T-helper 2 cell treated with Interferon-gamma antibody and Interleukin-4, amounts not matched to agents 5 μg/mL and 100 μg/mL, for 36 hours (primary cell): Measurements from ENCODE around the gene TNS2.

Experiments
- DNase-seq: peaks from one replicate; pipeline ENCODE4 v3.0.0; 2021; ENCODE audit warnings: low spot score
- H3K27ac Mint-ChIP-seq: one replicate; pipeline ENCODE4 v1.8.0; 2021; ENCODE audit warnings: mild to moderate bottlenecking, mixed read lengths
- H3K27me3 Mint-ChIP-seq: one replicate; pipeline ENCODE4 v1.8.0; 2021; ENCODE audit warnings: low read depth, mixed read lengths
- H3K36me3 Mint-ChIP-seq: one replicate; pipeline ENCODE4 v1.8.0; 2021; ENCODE audit warnings: low read depth, mixed read lengths
- H3K4me1 Mint-ChIP-seq: one replicate; pipeline ENCODE4 v1.8.0; 2021; ENCODE audit warnings: low read depth, mixed read lengths
- H3K4me3 Mint-ChIP-seq: one replicate; pipeline ENCODE4 v1.8.0; 2022; ENCODE audit warnings: mild to moderate bottlenecking, moderate library complexity, mixed read lengths
- H3K9me3 Mint-ChIP-seq: one replicate; pipeline ENCODE4 v1.8.0; 2021; ENCODE audit warnings: mixed read lengths

Gene TNS2

GRCh38 chr12:53048780-53049401, 974 bp upstream of the TNS2 start:
- Mint-ChIP-seq H3K27me3 (peaks cover 3% of the 10 kb centered on the region), H3K27ac (no peak overlapping the region), H3K4me1 (peaks cover 20% of the 10 kb centered on the region), H3K36me3 (no peaks in the 10 kb centered on the region), H3K9me3 (no peaks in the 10 kb centered on the region), H3K4me3 (no peak overlapping the region)
- DNase-seq: no peak

DNA sequence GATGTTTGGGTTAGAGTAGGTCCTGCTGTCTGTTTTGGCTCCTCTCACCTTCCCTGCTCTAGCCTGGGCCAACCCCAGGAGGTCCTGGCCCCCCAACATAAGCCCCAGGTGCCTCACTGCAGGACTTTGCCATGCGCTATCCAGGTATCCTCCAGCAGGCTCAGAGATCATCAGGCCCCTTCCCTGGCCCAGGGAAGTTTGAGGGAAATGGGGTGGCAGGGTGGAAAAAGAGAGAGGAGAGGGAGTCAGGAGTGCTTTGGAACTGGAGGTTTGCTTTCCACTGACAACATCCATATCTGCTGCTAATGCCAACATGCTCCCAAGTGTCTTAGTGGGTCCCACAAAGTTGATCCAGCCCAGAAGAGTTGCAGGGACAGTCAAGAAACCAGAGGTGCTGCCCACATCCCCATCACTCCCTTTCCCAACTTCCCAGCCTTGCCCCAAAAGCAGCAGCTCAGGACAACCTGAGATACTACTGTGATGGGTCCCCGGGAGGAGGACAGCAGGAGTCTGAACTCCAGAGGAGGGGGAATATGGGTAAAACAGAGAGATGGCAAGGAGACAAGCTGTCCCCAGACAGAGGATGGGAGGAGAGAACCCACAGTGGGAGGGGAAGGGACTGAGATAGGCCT, 677 bp downstream of the TNS2 start:
- H3K27me3 Mint-ChIP-seq: peaks cover 3% of the 10 kb centered on the region
- H3K36me3 Mint-ChIP-seq: no peaks in the 10 kb centered on the region

DNA sequence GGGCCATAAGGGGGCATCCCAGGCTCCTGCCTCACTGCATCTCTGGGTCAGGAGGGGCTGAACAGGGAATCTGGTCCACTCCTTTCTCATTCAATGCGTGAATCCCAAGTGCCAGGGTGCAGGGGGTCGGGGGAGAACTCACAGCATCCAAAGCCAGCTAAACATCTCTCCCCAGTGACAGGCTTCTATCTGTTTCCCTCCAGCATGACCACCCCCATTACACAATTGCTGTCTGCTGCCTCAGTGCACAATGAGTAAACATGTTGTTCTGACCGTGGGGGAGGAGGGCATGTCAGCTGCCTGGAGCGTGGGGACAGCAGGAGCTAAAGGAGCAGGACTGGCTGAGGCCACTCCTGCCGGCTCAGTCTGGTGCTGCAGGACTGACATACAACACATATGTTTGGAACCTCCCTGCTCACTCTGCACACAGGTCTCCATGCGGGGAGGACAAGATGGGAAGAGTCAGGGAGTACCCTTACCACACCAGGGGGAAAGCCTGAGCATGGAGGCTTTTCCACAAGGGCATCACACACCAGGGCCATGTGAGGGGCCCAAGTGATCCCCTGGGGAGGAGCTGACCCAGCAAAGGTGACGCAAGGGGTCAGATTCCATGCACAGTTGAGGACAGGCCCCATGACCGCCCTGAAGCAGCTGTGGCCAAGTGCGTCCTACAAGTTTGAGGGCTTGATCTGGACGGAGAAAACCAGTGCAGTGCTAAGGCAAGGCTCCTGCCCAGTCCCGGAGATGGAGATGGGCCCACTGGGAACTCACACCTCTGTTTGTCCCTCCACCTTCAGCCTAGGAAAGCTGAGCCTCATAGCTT, 1.4 kb downstream of the TNS2 start:
- Mint-ChIP-seq H3K9me3 (no peaks in the 10 kb centered on the region), H3K27me3 (no peaks in the 10 kb centered on the region), H3K36me3 (no peaks in the 10 kb centered on the region), H3K27ac (no peak overlapping the region), H3K4me1 (peaks cover 18% of the 10 kb centered on the region), H3K4me3 (no peak overlapping the region)
- DNase-seq: no peak

More for the DNA sequence above, 677 bp downstream of the TNS2 start:
- Mint-ChIP-seq H3K9me3 (no peaks in the 10 kb centered on the region), H3K4me3 (no peak overlapping the region), H3K27ac (no peak overlapping the region), H3K4me1 (peaks cover 23% of the 10 kb centered on the region)
- no peak for DNase-seq

DNA sequence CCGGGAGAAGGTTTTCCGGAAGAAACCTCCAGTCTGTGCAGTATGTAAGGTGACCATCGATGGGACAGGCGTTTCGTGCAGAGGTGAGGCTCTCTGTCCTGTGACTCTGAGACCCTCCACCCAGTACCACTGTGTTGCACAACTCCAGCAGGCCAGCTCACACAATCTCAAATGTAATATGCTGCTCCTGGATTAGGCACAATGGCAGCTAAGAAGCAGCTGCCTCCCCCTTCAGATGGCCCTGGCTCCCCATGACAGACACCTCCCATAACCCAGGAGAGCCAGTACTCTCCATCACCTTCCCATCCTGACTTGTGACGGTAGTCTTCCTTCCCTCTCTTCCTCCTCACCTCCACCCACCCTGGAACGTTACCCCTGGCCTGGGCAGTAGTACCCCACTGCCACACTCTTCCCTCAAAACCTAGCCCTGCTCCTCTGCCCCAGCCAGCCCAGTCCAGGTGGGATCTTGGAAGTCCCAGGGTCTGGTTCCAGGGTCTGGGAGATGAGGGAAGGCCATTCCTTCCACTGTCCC, 2.1 kb downstream of the TNS2 start:
- no peak for DNase-seq
- H3K27ac Mint-ChIP-seq: no peak overlapping the region
- H3K36me3 Mint-ChIP-seq: no peaks in the 10 kb centered on the region
- no peaks in the 10 kb centered on the region for H3K9me3 Mint-ChIP-seq
- no peaks in the 10 kb centered on the region for H3K27me3 Mint-ChIP-seq
- H3K4me3 Mint-ChIP-seq: no peak overlapping the region
- peaks cover 14% of the 10 kb centered on the region for H3K4me1 Mint-ChIP-seq

DNA sequence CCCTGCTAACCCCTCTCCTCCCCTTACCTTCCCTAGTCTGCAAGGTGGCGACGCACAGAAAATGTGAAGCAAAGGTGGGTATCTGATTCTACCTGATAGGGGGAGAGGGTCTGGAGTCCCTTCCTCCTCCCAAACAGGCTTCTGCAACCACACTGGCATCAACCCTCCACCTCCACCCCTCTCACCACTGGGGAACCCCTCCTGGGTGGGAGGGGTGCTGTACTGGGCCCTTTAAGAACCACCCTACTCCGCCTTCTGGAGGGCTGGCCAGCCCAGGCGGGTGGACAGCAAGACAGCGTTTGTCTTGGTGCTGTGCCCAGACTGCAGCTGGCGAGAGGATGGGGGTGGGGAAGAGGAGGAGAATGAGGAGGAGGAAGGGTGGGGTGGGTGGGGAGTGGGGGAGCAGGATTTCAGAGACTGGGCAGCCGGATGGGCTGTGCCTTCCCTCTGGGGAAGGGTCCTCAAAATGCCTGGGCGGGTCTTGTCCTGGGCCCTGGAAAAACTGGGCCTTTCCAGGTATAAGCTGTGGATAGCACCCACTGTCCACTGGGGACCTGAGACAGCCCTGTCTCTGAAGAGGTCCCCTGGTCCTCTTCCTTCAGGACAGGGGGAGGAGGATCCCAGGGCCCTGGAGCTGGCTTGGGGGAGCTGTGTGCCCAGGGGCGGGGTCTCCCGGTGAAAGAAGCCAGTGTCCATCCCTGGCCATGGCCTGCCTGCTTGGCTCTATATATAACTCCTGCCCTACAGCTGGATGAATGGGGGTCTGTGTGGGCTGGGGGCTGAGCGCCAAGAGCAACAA, 2.8 kb downstream of the TNS2 start:
- Mint-ChIP-seq H3K27ac (no peak overlapping the region), H3K36me3 (no peaks in the 10 kb centered on the region), H3K9me3 (no peaks in the 10 kb centered on the region), H3K4me3 (no peak overlapping the region), H3K4me1 (peaks cover 14% of the 10 kb centered on the region), H3K27me3 (no peaks in the 10 kb centered on the region)
- DNase-seq: no peak

- no peaks in the 10 kb centered on the region for H3K9me3 Mint-ChIP-seq
These were observed 3.6 kb downstream of the TNS2 start for GRCh38 chr12:53053218-53054111.

DNA sequence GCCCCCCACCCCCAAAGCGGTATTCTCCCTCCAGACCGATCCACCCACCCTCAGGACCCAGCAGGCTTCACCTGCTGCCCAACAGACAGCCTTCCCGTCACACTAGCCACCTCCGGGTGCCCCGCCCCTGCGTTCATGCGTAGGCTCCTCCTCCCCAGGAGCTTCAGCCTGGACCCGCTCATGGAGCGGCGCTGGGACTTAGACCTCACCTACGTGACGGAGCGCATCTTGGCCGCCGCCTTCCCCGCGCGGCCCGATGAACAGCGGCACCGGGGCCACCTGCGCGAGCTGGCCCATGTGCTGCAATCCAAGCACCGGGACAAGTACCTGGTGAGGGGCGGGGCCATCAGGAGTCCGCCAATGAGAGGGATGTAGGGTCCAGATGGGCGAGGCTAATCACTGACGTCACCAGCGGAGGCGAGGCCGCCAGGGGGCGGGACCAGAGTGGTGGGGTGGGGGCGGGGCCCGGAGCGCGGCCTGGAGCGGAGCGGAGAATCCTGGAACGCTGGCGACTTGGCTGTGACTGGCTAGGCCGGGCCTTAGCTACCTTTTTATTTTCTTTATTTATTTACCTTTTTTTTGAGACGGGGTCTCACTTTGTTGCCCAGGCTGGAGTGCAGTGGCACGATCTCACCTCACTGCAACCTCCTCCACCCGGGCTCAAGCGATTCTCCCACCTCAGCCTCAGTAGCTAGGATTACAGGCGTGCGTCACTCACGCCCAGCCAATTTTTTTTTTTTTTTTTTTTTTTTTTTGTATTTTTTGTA, 4.4 kb downstream of the TNS2 start:
- DNase-seq: peak; percentile 87
- Mint-ChIP-seq H3K36me3 (no peaks in the 10 kb centered on the region), H3K9me3 (no peaks in the 10 kb centered on the region), H3K4me3 (peak overlapping the region; percentile 92), H3K27me3 (no peaks in the 10 kb centered on the region), H3K4me1 (peaks cover 11% of the 10 kb centered on the region), H3K27ac (peak overlapping the region; percentile 92)

More at GRCh38 chr12:53053218-53054111, 3.6 kb downstream of the TNS2 start:
- Mint-ChIP-seq H3K4me3 (peak overlapping the region; percentile 92), H3K27ac (peak overlapping the region; percentile 92), H3K27me3 (no peaks in the 10 kb centered on the region), H3K36me3 (no peaks in the 10 kb centered on the region), H3K4me1 (peaks cover 14% of the 10 kb centered on the region)
- peak; percentile 27 for DNase-seq

GRCh38 chr12:53055471-53056266, 5.8 kb downstream of the TNS2 start:
- no peaks in the 10 kb centered on the region for H3K27me3 Mint-ChIP-seq
- peak overlapping the region; percentile 24 for H3K4me3 Mint-ChIP-seq
- no peaks in the 10 kb centered on the region for H3K36me3 Mint-ChIP-seq
- H3K4me1 Mint-ChIP-seq: peaks cover 11% of the 10 kb centered on the region
- no peak for DNase-seq
- no peak overlapping the region for H3K27ac Mint-ChIP-seq
- no peaks in the 10 kb centered on the region for H3K9me3 Mint-ChIP-seq

GRCh38 chr12:53056296-53056695, 6.4 kb downstream of the TNS2 start:
- Mint-ChIP-seq H3K9me3 (no peaks in the 10 kb centered on the region), H3K4me3 (no peak overlapping the region), H3K27ac (no peak overlapping the region), H3K4me1 (peaks cover 11% of the 10 kb centered on the region), H3K36me3 (no peaks in the 10 kb centered on the region), H3K27me3 (no peaks in the 10 kb centered on the region)
- DNase-seq: no peak

GRCh38 chr12:53056901-53057300, 7.0 kb downstream of the TNS2 start:
- no peaks in the 10 kb centered on the region for H3K27me3 Mint-ChIP-seq
- no peak overlapping the region for H3K4me3 Mint-ChIP-seq

GRCh38 chr12:53057816-53058500, 8.1 kb downstream of the TNS2 start:
- no peak overlapping the region for H3K27ac Mint-ChIP-seq
- H3K4me1 Mint-ChIP-seq: peaks cover 11% of the 10 kb centered on the region
- no peak for DNase-seq
- no peak overlapping the region for H3K4me3 Mint-ChIP-seq
- no peaks in the 10 kb centered on the region for H3K27me3 Mint-ChIP-seq
- no peaks in the 10 kb centered on the region for H3K9me3 Mint-ChIP-seq
- no peaks in the 10 kb centered on the region for H3K36me3 Mint-ChIP-seq

More at GRCh38 chr12:53056901-53057300, 7.0 kb downstream of the TNS2 start:
- Mint-ChIP-seq H3K27ac (no peak overlapping the region), H3K4me1 (peaks cover 11% of the 10 kb centered on the region), H3K9me3 (no peaks in the 10 kb centered on the region), H3K36me3 (no peaks in the 10 kb centered on the region)
- no peak for DNase-seq
